GM12865 (cell line): Measurements from ENCODE around the gene CEACAM4.

ENCODE experiments used
- DNase-seq: peaks from one replicate; pipeline ENCODE4 v3.0.0; 2010; ENCODE audit warnings: low read depth
- H3K4me3 ChIP-seq: 2 replicates; pipeline ENCODE4 v1.5.1; 2011; ENCODE audit warnings: mild to moderate bottlenecking, low read depth, low read length, control low read depth
- TF ChIP-seq, protein P1 (sequence below): IDR thresholded peaks from 2 replicates; pipeline ENCODE4 v1.5.1; 2011; ENCODE audit warnings: low read length, control low read depth, low read depth, inconsistent platforms; ENCODE audit not compliant: insufficient read depth; ENCODE audit errors: missing control alignments

Gene CEACAM4

DNA sequence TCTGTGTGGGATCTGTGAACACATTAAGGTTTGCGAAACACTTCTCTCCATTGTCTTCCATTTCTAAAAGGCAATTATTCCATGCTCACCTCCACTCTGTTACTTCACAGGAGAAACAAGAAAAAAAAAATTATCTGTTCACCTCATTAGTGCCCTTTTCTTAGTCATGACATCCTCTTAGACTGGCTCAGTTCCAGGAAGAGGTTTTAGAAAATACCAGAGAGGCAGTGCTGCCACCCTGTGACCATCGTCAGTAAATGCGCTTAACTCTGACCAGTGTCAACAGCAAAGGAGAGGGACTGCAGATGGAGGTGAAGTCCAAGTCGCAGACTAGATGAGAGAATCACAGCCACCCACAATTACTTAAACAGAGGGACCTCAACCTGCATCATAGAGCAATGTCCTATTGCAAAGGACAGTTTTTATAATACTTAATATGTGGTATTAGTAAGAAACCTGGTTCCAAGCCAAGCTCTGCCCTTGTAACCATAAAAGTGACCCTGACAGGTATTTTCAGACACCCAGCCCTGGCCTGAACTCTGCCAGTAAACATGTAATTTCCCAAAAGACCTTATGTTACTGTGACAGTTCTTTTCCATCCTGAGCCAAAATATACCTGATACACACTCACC lies 31.5 kb downstream of the CEACAM4 start:
- TF ChIP-seq, protein P1, sequence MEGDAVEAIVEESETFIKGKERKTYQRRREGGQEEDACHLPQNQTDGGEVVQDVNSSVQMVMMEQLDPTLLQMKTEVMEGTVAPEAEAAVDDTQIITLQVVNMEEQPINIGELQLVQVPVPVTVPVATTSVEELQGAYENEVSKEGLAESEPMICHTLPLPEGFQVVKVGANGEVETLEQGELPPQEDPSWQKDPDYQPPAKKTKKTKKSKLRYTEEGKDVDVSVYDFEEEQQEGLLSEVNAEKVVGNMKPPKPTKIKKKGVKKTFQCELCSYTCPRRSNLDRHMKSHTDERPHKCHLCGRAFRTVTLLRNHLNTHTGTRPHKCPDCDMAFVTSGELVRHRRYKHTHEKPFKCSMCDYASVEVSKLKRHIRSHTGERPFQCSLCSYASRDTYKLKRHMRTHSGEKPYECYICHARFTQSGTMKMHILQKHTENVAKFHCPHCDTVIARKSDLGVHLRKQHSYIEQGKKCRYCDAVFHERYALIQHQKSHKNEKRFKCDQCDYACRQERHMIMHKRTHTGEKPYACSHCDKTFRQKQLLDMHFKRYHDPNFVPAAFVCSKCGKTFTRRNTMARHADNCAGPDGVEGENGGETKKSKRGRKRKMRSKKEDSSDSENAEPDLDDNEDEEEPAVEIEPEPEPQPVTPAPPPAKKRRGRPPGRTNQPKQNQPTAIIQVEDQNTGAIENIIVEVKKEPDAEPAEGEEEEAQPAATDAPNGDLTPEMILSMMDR, result peak; percentile 76
- H3K4me3 ChIP-seq, result no peak overlapping the region
- DNase-seq, result peak; percentile 89

DNA sequence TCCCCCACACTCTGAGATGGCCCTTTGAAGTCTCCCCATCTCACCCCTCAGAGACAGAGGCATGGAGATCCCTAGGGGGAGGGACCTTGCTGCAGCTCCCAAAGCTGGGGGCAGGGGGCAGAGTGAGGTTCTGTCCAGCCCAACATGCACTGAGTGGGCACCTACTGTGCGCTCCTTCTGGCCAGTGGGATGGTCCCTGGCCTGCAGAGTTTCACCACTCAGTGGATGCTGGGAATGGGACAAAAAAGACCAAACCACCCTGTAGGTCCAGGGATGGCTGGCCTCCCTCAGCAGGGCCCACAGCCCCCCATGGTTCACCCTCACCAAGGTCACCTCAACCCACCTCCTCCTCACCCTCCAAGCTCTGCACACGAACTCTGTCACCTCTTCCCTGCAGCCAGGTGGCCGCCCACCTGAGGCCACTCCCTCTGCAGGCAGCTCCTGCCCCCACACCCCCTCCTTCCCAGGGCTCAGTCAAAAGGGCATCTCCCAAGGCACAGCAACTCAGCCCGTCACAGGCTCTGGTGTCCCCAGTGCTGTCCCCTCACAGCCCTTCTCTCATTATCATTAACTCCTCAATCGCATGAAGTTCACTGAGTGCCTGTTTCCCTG lies 34.8 kb downstream of the CEACAM4 start:
- no peak overlapping the region for H3K4me3 ChIP-seq

DNA sequence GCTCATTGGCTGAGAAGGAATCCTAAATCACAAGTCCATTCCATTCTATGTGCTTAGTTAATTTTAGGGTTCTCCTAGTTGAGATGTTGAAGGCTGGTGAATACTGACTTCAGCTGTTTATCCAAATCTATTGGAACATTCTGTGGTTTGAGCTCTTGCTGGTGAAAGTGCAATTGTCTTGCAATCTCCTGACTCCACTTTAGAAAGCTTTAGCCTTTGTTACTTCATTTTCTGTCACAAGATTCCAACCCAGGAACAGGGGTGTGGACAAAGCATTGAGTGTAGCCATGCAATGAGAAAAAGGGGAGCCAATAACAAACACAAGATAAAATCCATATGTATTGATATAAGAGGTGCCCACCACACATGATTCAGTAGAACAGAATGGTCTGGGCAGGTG lies 35.9 kb downstream of the CEACAM4 start:
- TF ChIP-seq, protein P1, result no peak
- H3K4me3 ChIP-seq, result no peak overlapping the region
- no peak for DNase-seq

More for the DNA sequence above, 34.8 kb downstream of the CEACAM4 start:
- TF ChIP-seq, protein P1, result no peak
- no peak for DNase-seq

DNA sequence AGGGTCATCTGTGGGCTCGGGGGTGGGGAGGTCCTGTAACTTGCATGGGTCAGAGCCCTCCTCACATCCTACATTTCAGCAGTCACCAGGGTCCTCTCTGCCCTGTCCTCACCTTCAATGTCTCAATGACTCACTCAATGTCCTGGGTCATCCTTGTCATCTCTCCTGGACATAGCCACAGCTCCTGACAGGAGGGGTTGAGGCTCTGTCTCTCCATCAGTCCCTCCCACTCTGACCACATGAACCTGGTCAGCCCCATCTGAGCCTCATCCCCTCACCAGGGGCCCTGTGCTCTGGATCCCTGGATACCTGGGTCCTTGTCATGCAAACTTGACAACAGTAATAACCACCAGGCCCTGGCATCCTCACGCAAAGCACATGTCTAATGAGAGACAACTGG lies 37.5 kb downstream of the CEACAM4 start:
- TF ChIP-seq, protein P1, result no peak
- no peak for DNase-seq
- no peak overlapping the region for H3K4me3 ChIP-seq

DNA sequence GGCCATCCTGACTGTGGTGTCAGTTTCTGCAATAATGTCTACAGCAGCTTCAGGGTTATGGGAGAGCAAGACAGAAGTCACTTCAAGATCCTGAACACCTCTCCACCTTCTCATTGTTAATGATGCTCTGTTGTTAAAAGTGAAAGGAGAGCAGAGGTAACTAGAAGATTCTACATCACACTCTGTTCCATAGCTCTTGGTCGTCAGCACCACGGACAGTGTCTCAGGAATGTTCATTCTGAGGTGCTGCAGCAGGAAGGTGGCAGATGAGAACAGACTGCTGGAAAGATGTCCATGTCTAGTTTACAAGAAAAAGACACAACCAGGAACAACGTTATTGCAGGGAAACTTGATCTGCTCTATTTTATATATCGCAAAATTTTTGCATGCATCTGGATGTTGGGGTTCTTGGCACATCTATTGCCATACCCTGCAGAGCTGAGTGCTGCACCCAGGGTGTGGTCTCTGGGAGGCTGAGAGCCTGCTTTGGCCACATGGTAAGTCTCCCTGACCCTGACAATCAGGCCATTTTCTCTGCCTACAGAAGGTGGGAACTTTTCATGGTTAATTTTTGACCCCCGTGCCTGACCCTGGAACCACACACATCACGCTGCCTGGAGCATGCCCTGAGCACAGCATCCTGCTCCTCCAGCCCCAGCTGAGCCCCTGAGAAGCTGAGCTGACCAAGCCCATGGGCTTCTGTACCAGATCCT lies 38.2 kb downstream of the CEACAM4 start:
- no peak overlapping the region for H3K4me3 ChIP-seq
- TF ChIP-seq, protein P1, result no peak
- DNase-seq, result peak; percentile 35

DNA sequence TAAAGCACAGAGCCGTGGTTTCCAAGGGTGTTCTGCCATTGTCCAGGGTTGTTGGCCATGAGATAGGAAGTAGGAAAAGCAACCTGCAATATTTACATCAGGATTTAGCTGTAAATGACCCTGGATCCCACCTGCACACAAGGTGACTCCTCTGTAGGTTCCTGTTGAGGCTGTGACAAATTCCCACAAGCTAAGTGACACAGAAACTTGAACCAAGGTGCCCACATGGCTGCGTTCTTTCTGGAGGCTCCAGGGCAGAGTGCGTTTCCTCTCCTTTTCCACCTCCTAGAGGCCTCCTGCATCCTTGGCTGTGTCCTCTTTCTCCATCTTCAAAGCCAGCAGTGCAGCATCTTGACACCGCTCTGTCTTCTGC lies 39.0 kb downstream of the CEACAM4 start:
- no peak for DNase-seq
- TF ChIP-seq, protein P1, result no peak
- no peak overlapping the region for H3K4me3 ChIP-seq
